Measurements from ENCODE around the gene NKD1.

DNA sequence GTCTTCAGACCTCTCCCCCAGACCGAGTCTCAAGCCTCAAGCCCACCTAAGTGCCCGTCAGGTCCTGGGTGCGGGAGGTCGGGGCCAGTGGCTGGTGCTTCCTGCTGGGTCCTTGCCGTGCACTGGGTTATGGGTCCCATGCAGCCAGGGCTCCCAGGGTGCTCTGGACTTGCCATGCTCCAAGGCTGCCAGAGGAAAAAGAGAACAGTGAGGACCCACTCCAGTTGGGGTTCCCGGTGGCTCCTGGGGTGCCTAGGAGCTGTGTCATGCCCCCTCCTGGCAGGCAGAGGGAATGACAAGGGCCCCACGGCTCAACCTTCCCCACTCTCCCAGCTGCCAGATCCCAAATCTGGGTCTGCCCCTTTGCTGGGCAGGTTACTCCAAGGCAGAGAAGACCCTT is 129.2 kb downstream of the NKD1 start:
- peak in 2 of 3 experiments; percentile 64 to 71; a peak in 4 of 6 replicates for TF ChIP-seq CTCF (IDR thresholded peaks at IDR 0.05 in 2 of 3, conservative IDR thresholded peaks at IDR 0.05 in 1 of 3; ENCODE audit: borderline replicate concordance in 1 of 3, insufficient read depth in 1 of 3, low read depth in 2 of 3, low read length in 2 of 3)
- no peak for TF ChIP-seq EZH2 (IDR thresholded peaks at IDR 0.05)
- TF ChIP-seq MAX (IDR thresholded peaks at IDR 0.05) = no peak
- TF ChIP-seq FOSL1 (IDR thresholded peaks at IDR 0.05; ENCODE audit: low read depth) = no peak
